CD8-positive, alpha-beta memory T cell (primary cell): ENCODE measurements around the gene AJM1. TPM values are rescaled to one million over a fixed set of nuclear protein-coding genes. Genes with fewer than 3 reads are reported as not detected.
"Not testable (repeated sequence)": the region's sequence is repeated elsewhere in the genome, so short reads cannot be mapped to it uniquely, and the experiment has no call there.

Source experiments
- CTCF ChIA-PET: fragments of 350-600 bp; sonication (Branson Sonifier 250); formaldehyde crosslinking; loops from one replicate; lab custom pipeline; 2021; ENCODE audit warnings: antibody characterized with exemption; lab: Charles Lee
- POLR2A ChIA-PET: fragments of 350-600 bp; sonication (Branson Sonifier 250); formaldehyde crosslinking; loops from one replicate; lab custom pipeline; 2021; ENCODE audit warnings: antibody characterized with exemption; lab: Charles Lee
- DNase-seq, 5 donors: peaks; one replicate each; pipeline versions ENCODE4 v3.0.0 to v3.0.0-alpha.2; 2020 to 2022; ENCODE audit warnings: mixed read lengths in 1 of 5
- H3K27ac ChIP-seq: one replicate; pipeline ENCODE4 v1.7.0; 2013; ENCODE audit warnings: low read depth, mild to moderate bottlenecking, low read length, moderate library complexity
- H3K27me3 ChIP-seq: 2 replicates; pipeline ENCODE4 v1.7.0; 2013; ENCODE audit warnings: low read length, mild to moderate bottlenecking; ENCODE audit not compliant: insufficient read depth, poor library complexity, severe bottlenecking
- H3K36me3 ChIP-seq: 2 replicates; pipeline ENCODE4 v1.7.0; 2013; ENCODE audit warnings: mild to moderate bottlenecking, low read length, moderate library complexity; ENCODE audit not compliant: insufficient read depth
- H3K4me1 ChIP-seq: 2 replicates; pipeline ENCODE4 v1.7.0; 2013; ENCODE audit warnings: mild to moderate bottlenecking, low read length, moderate library complexity; ENCODE audit not compliant: insufficient read depth
- H3K4me3 ChIP-seq: 2 replicates; pipeline ENCODE4 v1.7.0; 2013; ENCODE audit warnings: mild to moderate bottlenecking, low read length
- H3K9me3 ChIP-seq: 2 replicates; pipeline ENCODE4 v1.7.0; 2013; ENCODE audit warnings: mild to moderate bottlenecking, low read length
- H3K27ac Mint-ChIP-seq, 8 donors: one replicate each; pipeline ENCODE4 v1.8.0; 2020 to 2021; ENCODE audit warnings: mixed read lengths in 8 of 8, mild to moderate bottlenecking in 6 of 8, inconsistent platforms in 3 of 8, moderate library complexity in 3 of 8
- H3K27me3 Mint-ChIP-seq, 2 donors: one replicate each; pipeline ENCODE4 v1.8.0; 2020 to 2021; ENCODE audit warnings: mixed read lengths in 2 of 2, mild to moderate bottlenecking in 1 of 2, moderate library complexity in 1 of 2
- H3K36me3 Mint-ChIP-seq, 3 donors: one replicate each; pipeline ENCODE4 v1.8.0; 2020 to 2021; ENCODE audit warnings: mixed read lengths in 3 of 3, inconsistent platforms in 1 of 3, mild to moderate bottlenecking in 1 of 3
- H3K4me1 Mint-ChIP-seq, 3 donors: one replicate each; pipeline ENCODE4 v1.8.0; 2020 to 2021; ENCODE audit warnings: mixed read lengths in 3 of 3, inconsistent platforms in 1 of 3, mild to moderate bottlenecking in 1 of 3
- H3K4me3 Mint-ChIP-seq, 7 donors: one replicate each; pipeline ENCODE4 v1.8.0; 2020 to 2021; ENCODE audit warnings: mixed read lengths in 7 of 7, mild to moderate bottlenecking in 6 of 7, moderate library complexity in 4 of 7, inconsistent platforms in 2 of 7
- H3K9me3 Mint-ChIP-seq, 5 donors: one replicate each; pipeline ENCODE4 v1.8.0; 2020 to 2022; ENCODE audit warnings: mixed read lengths in 5 of 5, mild to moderate bottlenecking in 3 of 5, moderate library complexity in 2 of 5, inconsistent platforms in 1 of 5
- polyA plus RNA-seq: library from polyadenylated mRNA; unstranded; fragments of 300-500 nt; fragmentation: Illumina TruSeq; gene quantifications from one replicate; pipeline ENCODE4 v1.2.3, GENCODE V29; 2021
- total RNA-seq, 2 experiments: library from RNA; stranded (reverse); gene quantifications; one replicate each; pipeline ENCODE4 v1.2.3, GENCODE V29; 2021

The AJM1 gene
- total and polyA plus RNA-seq, 3 experiments from 2014 or later, result 0.39 to 3.2 (median 3.2) TPM

DNA sequence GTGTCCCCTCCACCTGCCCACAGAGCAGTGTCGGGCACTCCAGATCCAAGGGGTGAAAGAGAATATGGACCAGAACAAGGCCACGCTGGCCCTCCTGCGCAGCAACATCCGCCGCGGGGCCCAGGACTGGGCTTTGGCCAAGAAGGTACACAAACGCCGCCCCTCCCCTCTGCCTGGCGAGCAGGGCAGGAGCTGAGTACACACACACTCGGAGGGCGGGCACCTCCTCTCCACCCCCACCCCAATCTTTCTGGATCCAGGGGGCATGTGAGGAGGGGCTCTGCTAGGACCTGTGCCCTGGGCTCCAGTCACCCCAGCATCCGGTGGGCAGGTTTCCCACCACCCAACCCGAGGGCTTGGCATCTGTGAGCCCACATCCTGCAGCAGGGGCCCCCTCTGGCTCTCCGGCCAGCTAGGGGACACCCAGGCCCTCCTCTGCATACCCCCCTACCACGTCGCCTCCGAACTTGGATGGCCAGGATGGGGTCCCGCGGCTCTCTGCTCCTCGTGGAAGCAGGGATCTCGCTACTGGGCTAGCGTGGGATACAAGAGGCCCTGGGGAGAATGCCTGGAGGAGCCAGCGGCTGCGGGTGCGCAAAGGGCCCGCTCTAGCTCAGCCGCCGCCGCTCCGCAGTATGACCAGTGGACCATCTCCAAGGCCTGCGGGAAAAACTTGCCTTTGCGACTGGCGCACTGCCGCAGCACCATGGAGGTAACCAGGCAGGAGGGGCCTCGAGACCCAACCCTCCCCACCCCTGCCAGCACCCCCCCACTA lies 43.0 kb upstream of the AJM1 start:
- Histone ChIP-seq H3K27ac (no peak overlapping the region), H3K4me3 (peak overlapping the region; percentile 66), H3K9me3 (no peaks in the 10 kb centered on the region), H3K36me3 (no peaks in the 10 kb centered on the region), H3K27me3 (no peaks in the 10 kb centered on the region), H3K4me1 (peaks cover 30% of the 10 kb centered on the region)
- H3K27ac Mint-ChIP-seq, result no peak overlapping the region
- no peak for DNase-seq
- H3K27me3 Mint-ChIP-seq, result peaks cover 0 to 6% of the 10 kb centered on the region in 2 donors
- CTCF ChIA-PET, result interaction anchor here (0.6 to 3.1 kb wide), 4 partner anchors 11 to 236 kb away, joined by 3 to 15 read pairs (median 4); no protein-coding TSS in a partner anchor
- H3K9me3 Mint-ChIP-seq, result no peaks in the 10 kb centered on the region
- POLR2A ChIA-PET, result interaction anchor here (1.0 to 1.5 kb wide), 2 partner anchors 44 to 442 kb away, joined by 3 to 9 read pairs; partner anchors contain the start of genes AJM1 and TUBB4B
- peaks cover 0 to 5% (median 0%) of the 10 kb centered on the region in 3 donors for H3K36me3 Mint-ChIP-seq
- peaks cover 11 to 28% (median 25%) of the 10 kb centered on the region in 3 donors for H3K4me1 Mint-ChIP-seq
- H3K4me3 Mint-ChIP-seq, result peak overlapping the region in 6 of 7 donors; percentile 78 to 89 (median 82)

DNA sequence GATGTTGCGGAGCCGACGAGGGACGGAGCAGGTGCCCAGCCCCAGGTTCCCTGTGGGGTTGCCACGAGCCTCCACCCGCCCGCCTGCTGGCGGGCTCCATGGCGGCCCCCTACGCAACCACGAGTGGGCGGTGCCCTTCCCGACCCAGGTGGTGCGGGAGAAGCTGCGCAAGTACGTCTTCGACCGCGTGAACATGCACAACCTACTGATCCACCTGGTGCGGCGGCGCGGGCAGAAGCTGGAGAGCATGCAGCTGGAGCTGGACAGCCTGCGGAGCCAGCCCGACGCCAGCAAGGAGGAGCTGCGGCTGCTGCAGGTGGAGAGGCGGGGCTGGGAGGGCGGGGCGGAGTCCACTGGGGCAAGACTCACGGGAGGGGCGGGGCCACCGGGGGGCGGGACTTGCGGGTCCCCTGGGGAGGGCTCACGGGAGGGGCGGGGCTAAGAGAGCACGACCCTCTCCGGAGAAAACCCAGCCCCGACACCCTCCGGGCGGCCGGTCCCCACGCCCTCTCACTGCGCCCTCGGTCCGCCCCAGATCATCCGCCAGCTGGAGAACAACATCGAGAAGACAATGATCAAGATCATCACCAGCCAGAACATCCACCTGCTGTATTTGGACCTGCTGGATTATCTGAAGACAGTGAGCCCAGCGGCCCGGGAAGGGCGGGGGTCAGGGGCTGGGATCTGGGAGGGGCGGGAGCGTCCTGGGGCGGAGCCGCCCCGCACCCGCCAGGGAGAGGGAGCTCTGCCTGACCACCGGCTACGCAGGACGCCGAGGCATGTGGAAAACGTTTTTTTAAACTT lies 42.2 kb upstream of the AJM1 start:
- H3K36me3 Mint-ChIP-seq, result peaks cover 0 to 5% (median 0%) of the 10 kb centered on the region in 3 donors
- CTCF ChIA-PET, result interaction anchor here (0.7 to 3.1 kb wide), 7 partner anchors 8 to 235 kb away, joined by 3 to 15 read pairs (median 5); partner anchors contain the start of genes ABCA2 and AJM1
- Histone ChIP-seq H3K27me3 (no peaks in the 10 kb centered on the region), H3K9me3 (no peaks in the 10 kb centered on the region), H3K27ac (peak overlapping the region; percentile 38), H3K4me1 (peaks cover 30% of the 10 kb centered on the region), H3K36me3 (no peaks in the 10 kb centered on the region), H3K4me3 (peak overlapping the region; percentile 66)
- DNase-seq, result peak; percentile 72 to 94 (median 88)
- POLR2A ChIA-PET, result interaction anchor here (0.6 to 1.5 kb wide), 8 partner anchors 9 to 441 kb away, joined by 3 to 9 read pairs (median 4); partner anchors contain the start of genes AJM1, C8G, FBXW5 and TMEM141
- H3K4me1 Mint-ChIP-seq, result peaks cover 11 to 28% (median 25%) of the 10 kb centered on the region in 3 donors
- H3K27me3 Mint-ChIP-seq, result peaks cover 0 to 6% of the 10 kb centered on the region in 2 donors
- H3K27ac Mint-ChIP-seq, result peak overlapping the region in 6 of 8 donors; percentile 53 to 86 (median 77)
- H3K4me3 Mint-ChIP-seq, result peak overlapping the region; percentile 43 to 89 (median 83)
- no peaks in the 10 kb centered on the region for H3K9me3 Mint-ChIP-seq

DNA sequence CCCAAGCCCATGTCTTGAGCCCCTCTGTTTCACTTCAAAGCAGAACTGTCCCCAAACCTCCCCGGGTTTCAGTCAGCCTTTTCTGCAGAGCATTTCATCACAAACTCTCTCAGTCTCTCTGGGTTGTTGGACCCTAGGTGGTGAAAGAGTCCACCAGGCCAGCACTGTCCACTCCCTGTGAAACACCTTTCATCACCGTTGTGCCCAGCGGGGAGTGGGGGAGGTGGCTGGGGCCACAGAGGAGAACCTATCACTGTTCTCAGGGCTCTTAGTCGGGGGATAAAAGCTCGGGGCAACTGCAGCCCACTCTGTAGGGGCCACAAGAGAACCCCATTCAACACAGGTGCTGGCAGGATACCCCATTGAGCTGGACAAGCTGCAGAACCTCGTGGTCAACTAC lies 40.0 kb upstream of the AJM1 start:
- H3K4me1 Mint-ChIP-seq, result peaks cover 18 to 36% (median 23%) of the 10 kb centered on the region in 3 donors
- Histone ChIP-seq H3K27ac (no peak overlapping the region), H3K4me1 (peaks cover 31% of the 10 kb centered on the region), H3K27me3 (no peaks in the 10 kb centered on the region), H3K4me3 (no peak overlapping the region), H3K36me3 (no peaks in the 10 kb centered on the region), H3K9me3 (no peaks in the 10 kb centered on the region)
- DNase-seq, result no peak
- H3K27me3 Mint-ChIP-seq, result peaks cover 0 to 6% of the 10 kb centered on the region in 2 donors
- H3K27ac Mint-ChIP-seq, result peak overlapping the region in 1 of 8 donors; percentile 73
- peaks cover 0 to 8% (median 3%) of the 10 kb centered on the region in 3 donors for H3K36me3 Mint-ChIP-seq
- H3K4me3 Mint-ChIP-seq, result peak overlapping the region in 1 of 7 donors; percentile 72
- ChIA-PET CTCF (interaction anchor here (0.6 to 2.4 kb wide), 5 partner anchors 10 to 233 kb away, joined by 3 to 10 read pairs (median 5); partner anchors contain the start of gene AJM1), POLR2A (interaction anchor here (1.1 kb wide), 1 partner anchor 9 kb away, joined by 3 read pairs; no protein-coding TSS in a partner anchor)
- H3K9me3 Mint-ChIP-seq, result no peaks in the 10 kb centered on the region

DNA sequence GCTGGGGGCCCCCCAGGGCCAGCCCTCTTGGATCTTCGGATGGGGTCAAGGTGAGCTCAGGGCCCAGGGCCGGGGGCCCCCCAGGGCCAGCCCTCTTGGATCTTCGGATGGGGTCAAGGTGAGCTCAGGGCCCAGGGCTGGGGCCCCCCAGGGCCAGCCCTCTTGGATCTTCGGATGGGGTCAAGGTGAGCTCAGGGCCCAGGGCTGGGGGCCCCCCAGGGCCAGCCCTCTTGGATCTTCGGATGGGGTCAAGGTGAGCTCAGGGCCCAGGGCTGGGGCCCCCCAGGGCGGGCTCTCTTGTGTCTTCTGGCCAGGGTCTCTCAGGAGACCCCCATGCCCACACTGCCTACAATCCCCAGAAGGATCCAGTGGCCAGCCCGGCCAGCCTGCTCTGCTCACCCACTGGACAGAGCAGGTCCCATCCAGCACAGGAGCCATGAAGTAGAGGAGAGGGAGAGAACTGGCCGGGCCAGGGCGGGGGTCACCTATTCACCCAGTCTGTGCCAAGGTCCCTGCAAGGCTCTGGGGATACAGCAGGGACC lies 39.2 kb upstream of the AJM1 start:
- H3K27me3 Mint-ChIP-seq, H3K27ac ChIP-seq, H3K9me3 Mint-ChIP-seq, H3K27ac Mint-ChIP-seq, H3K36me3 ChIP-seq, H3K9me3 ChIP-seq, DNase-seq, H3K4me3 ChIP-seq, H3K27me3 ChIP-seq: not testable (repeated sequence)
- ChIA-PET POLR2A (interaction anchor here (1.1 kb wide), 1 partner anchor 9 kb away, joined by 3 read pairs; no protein-coding TSS in a partner anchor), CTCF (interaction anchor here (1.0 kb wide), 1 partner anchor 11 kb away, joined by 3 read pairs; no protein-coding TSS in a partner anchor)
- peaks cover 18 to 39% (median 23%) of the 10 kb centered on the region in 3 donors for H3K4me1 Mint-ChIP-seq
- H3K4me3 Mint-ChIP-seq, result peak overlapping the region in 1 of 7 donors; percentile 54
- H3K4me1 ChIP-seq, result peaks cover 31% of the 10 kb centered on the region
- H3K36me3 Mint-ChIP-seq, result peaks cover 0 to 10% (median 3%) of the 10 kb centered on the region in 3 donors

DNA sequence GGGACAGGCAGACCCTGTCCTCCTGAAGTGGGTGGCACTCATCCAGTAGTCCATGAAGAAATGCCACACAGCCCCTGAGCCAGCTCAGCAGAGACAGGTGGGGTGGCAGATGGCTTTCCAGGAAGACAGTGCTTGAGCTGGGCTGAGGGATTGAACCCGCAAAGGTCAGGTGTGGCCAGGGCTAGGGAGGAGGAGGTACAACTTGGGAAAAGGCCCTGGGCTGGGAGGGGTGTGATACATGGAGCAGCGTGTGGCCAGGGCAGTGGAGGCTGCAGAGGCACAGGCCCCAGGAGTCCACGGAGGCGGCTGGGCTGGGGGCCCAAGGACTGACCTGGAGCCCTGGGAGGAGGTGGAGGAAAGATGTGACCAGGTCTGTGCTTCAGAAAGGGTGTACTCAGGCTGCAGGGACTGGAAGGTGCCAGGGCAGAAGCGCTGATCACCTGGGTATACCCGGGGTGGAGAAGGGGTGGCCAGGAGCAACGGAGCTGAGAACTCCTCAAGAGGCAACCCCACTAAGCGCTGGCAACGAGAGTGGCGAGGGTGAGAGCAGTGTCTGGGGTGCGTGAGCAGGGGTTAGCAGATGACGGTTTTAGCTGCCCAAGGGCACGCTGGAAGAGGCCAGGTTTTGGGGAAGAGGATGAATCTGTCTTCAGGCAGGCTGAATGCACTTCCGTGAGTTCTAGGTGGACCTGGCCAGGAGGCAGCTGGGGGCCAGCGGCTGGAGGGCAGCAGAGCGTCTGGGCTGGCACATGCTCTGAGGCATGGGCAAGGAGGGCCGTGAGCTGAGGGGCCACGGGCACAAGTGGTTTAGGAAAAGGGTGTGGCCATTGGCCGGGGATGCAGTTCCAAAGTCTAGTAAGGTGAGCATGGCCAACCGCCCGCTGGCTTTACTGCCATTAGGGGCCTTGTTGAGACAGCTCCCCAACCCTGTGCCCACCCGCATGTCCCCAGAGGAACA lies 38.4 kb upstream of the AJM1 start:
- Mint-ChIP-seq H3K9me3 (no peaks in the 10 kb centered on the region), H3K27ac (peak overlapping the region in 3 of 8 donors; percentile 56 to 94 (median 69)), H3K27me3 (peaks cover 0 to 7% of the 10 kb centered on the region in 2 donors), H3K36me3 (peaks cover 0 to 13% (median 3%) of the 10 kb centered on the region in 3 donors), H3K4me1 (peaks cover 21 to 42% (median 25%) of the 10 kb centered on the region in 3 donors), H3K4me3 (peak overlapping the region in 1 of 7 donors; percentile 54)
- Histone ChIP-seq H3K27me3 (no peaks in the 10 kb centered on the region), H3K4me3 (no peak overlapping the region), H3K9me3 (no peaks in the 10 kb centered on the region), H3K4me1 (peaks cover 32% of the 10 kb centered on the region), H3K36me3 (no peaks in the 10 kb centered on the region), H3K27ac (no peak overlapping the region)
- DNase-seq, result no peak
- POLR2A ChIA-PET, result no interaction called here
- CTCF ChIA-PET, result interaction anchor here (1.0 to 1.4 kb wide), 2 partner anchors 11 to 17 kb away, joined by 3 read pairs; no protein-coding TSS in a partner anchor

DNA sequence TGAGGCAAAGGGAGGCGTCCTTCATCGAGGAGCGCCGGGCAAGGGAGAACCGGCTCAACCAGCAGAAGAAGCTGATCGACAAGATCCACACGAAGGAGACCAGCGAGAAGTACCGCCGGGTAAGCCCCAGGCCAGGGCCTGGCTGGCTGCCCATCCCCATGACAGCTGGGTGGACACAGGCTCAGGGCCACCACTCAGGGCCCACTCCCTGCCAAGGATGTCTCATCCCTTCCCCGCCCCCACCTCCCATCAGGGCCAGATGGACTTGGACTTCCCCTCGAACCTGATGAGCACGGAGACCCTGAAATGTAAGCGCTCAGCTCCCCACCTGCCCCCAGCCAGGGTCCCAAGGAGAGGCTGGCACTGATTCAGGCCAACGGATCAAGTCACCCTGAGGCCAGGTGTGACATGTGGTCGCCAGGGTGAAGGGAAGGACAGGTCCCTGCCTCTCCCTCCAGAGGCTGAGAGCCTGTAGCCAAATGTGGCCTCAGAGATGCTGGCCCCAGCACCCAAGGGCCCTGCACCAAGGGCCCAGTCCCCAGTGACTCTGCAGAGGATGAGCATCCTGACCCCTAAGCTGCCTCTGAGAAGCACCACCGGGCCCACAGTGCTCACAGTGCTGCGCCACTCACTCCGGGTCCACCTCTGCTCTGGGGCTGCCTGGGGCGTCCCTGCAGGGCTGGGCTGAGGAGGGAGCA lies 37.6 kb upstream of the AJM1 start:
- Mint-ChIP-seq H3K4me1 (peaks cover 29 to 50% (median 31%) of the 10 kb centered on the region in 3 donors), H3K36me3 (peaks cover 0 to 17% (median 3%) of the 10 kb centered on the region in 3 donors), H3K27me3 (peaks cover 0 to 7% of the 10 kb centered on the region in 2 donors), H3K4me3 (no peak overlapping the region), H3K9me3 (no peaks in the 10 kb centered on the region), H3K27ac (peak overlapping the region in 2 of 8 donors; percentile 21 to 56)
- Histone ChIP-seq H3K36me3 (no peaks in the 10 kb centered on the region), H3K4me3 (no peak overlapping the region), H3K27me3 (no peaks in the 10 kb centered on the region), H3K27ac (no peak overlapping the region), H3K9me3 (no peaks in the 10 kb centered on the region), H3K4me1 (peaks cover 32% of the 10 kb centered on the region)
- POLR2A ChIA-PET, result no interaction called here
- CTCF ChIA-PET, result interaction anchor here (1.4 to 1.7 kb wide), 2 partner anchors 18 to 385 kb away, joined by 3 to 5 read pairs; partner anchors contain the start of gene SSNA1
- no peak for DNase-seq
